Uterus (tissue), 2 donors: ENCODE results near the gene FKBP7.

Source experiments
- POLR2A ChIP-seq, 2 donors: fragments of 450-650 bp; IDR thresholded peaks; one replicate each; pipeline ENCODE4 v1.6.1; 2016; ENCODE audit warnings: antibody characterized with exemption in 2 of 2, mild to moderate bottlenecking in 1 of 2, moderate library complexity in 1 of 2
- TF ChIP-seq, protein P1 (sequence below), 4 experiments: fragments of 200-600 bp in 2 of 4; fragments of 450-650 bp in 2 of 4; sonication (generic) in 2 of 4; IDR thresholded peaks; one replicate each; pipeline ENCODE4 v1.5.1; 2016 to 2019; ENCODE audit warnings: antibody characterized with exemption in 4 of 4, mild to moderate bottlenecking in 2 of 4, moderate library complexity in 1 of 4

DNA sequence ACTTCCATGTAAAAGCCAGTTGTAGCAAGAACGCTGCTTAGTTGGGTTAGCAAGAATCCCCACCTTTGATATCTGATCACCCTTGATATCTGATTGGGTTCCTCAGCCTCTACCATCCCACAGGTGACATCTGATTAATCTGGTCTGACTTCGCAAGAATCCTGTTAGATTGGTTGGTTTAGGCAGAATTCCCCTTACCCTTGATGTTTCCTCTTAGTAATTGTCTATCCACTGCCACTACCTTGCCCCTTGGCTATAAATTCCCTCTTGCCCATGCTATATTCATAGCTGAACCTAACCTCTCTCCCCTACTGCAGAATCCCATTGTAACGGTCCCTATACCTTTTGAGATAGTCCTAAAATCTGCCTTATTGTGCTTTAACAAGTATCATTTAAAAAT is 60.5 kb downstream of the FKBP7 start:
- no peak for TF ChIP-seq POLR2A (IDR thresholded peaks at IDR 0.05)
- TF ChIP-seq, protein P1, sequence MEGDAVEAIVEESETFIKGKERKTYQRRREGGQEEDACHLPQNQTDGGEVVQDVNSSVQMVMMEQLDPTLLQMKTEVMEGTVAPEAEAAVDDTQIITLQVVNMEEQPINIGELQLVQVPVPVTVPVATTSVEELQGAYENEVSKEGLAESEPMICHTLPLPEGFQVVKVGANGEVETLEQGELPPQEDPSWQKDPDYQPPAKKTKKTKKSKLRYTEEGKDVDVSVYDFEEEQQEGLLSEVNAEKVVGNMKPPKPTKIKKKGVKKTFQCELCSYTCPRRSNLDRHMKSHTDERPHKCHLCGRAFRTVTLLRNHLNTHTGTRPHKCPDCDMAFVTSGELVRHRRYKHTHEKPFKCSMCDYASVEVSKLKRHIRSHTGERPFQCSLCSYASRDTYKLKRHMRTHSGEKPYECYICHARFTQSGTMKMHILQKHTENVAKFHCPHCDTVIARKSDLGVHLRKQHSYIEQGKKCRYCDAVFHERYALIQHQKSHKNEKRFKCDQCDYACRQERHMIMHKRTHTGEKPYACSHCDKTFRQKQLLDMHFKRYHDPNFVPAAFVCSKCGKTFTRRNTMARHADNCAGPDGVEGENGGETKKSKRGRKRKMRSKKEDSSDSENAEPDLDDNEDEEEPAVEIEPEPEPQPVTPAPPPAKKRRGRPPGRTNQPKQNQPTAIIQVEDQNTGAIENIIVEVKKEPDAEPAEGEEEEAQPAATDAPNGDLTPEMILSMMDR (IDR thresholded peaks at IDR 0.05) = no peak
